Measurements from ENCODE around the gene CALCOCO2.
"Not testable (repeated sequence)": the region's sequence is repeated elsewhere in the genome, so short reads cannot be mapped to it uniquely, and the experiment has no call there.

Gene CALCOCO2

DNA sequence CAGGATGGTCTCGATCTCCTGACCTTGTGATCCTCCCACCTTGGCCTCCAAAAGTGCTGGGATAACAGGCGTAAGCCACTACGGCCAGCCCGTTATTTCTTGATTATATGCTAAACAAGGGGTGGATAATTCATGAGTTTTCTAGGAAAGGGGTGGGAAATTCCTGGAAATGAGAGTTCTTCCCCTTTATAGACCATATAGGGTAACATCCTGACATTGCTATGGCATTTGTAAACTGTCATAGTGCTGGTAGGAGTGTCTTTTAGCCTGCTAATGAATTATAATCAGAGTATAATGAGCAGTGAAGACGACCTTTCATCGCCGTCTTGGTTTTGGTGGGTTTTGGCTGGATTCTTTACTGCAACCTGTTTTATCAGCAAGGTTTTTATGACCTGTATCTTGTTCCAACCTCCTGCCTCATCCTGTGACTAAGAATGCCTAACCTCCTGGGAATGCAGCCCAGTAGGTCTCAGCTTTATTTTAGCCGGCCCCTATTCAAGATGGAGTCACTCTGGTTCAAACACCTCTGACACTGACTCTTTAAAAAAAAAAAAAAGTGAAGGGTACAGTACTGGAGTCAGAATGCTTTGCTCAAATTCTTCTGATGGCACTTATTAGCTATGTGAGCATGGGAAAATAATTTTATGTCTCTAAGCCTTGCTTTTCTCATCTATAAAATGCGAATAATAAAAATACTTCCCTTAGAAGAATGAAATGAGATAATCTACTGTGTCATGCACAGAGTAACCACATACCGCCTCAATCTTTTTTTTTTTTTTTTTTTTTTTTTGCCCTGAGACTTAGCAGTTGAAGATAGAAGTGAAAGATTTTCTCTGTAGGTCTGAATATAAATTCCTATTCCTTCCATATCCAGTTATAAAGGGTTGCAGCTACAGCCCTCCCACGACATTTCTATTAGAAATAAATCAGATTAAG lies 5.1 kb upstream of the CALCOCO2 start:
- DNase-seq = no peak

DNA sequence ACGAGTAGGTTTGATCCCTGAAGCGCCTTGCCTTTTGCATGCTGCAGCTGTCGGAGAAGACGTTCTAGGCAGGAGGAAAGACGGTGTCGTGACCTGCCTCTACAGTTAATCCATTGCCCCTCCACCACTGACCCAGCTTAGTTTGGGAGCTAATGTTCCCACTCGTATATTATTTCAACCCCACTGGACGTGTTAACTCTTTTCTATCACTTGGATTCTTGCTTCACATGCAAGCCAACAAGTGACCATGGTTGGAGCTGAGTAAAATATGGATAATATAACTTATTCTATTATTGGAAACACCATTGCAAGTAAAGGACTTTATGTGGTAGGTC lies 681 bp downstream of the CALCOCO2 start:
- no peak for DNase-seq

DNA sequence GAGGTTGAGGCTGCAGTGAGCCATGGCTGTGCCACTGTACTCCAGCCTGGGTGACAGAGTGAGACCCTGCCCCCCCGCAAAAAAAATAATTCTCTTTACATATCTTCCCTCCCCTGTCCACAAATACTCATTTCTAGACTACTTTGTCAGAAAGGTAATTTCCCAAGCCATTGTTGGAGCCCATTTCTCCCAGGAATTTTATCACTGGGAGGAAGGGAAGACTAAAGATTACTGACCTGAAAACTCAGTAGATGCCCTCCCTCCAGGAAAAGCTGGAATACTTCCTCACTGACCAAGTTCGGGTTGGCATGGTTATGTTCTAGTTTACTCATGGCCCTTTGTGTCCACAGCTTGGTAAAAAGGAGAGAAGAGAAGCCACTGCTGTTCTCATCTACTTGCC lies 4.1 kb downstream of the CALCOCO2 start:
- DNase-seq = no peak

DNA sequence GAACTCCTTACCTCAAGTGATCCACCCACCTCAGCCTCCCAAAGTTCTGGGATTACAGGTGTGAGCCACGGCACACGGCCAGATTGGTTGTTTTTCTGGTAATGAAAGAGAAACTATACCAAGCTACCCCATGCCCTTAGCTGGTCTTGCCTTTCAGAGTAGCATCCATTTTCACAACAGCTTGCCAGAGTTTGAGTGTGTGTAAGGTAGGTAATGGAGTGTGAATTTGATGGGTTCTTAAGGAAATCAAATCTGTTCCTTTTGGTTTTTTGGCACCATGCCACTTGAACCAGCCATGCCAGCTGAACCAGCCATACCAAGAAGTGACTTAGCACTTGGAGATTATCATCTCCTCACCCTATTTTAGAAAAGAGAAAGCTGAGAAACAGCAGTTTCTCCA lies 5.1 kb downstream of the CALCOCO2 start:
- no peak for DNase-seq

DNA sequence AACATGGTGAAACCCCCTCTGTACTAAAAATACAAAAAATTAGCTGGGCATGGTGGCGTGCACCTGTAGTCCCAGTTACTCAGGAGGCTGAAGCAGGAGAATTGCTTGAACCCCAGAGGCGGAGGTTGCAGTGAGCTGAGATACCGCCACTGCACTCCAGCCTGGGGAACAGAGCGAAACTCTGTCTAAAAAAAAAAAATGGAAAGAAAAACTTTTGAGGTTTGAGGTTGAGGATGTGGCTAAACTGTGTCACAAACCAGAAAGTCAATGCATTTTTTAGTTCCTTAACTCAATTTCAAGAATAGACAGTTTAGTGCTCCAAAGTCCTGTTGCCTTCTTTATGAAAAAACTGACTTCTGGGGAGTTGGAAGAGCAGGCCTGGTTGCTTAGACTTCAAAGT lies 6.6 kb downstream of the CALCOCO2 start:
- DNase-seq = not testable (repeated sequence)

DNA sequence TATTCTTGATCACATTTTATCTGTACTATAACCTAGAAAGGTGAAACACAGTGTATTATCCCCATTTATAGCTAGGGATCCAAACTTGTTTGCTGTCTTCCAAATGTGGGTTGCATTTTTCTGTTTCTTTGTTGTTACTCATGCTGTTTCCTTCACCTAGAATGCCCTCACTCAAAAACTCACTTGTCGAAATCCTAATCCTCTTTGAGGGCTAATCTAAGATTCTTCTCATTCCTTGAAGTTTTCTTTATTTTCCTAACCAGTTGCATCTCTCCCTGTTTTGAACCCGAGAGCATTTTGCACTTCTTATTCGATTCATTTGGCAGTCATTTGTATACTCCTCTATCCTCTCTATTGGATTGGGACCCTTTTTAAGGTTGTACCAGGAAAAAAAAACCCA lies 9.6 kb downstream of the CALCOCO2 start:
- peak; percentile 45 for DNase-seq

DNA sequence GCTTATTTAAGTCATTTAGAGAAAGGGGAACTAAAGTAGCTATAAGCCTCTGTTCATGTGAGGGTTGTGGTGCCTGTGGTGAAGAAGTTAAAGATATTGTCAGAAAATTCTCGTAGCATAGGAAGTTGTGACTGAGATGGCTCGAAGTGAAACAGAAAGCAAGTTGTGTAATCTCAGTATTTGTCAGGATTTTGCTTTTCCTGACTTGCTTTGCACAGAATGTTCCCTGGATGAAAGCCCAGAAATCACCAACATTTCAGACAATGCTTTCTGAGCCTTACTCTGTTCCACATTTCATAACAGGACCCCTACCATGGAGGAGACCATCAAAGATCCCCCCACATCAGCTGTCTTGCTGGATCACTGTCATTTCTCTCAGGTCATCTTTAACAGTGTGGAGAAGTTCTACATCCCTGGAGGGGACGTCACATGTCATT lies 10.6 kb downstream of the CALCOCO2 start:
- peak; percentile 75 for DNase-seq

DNA sequence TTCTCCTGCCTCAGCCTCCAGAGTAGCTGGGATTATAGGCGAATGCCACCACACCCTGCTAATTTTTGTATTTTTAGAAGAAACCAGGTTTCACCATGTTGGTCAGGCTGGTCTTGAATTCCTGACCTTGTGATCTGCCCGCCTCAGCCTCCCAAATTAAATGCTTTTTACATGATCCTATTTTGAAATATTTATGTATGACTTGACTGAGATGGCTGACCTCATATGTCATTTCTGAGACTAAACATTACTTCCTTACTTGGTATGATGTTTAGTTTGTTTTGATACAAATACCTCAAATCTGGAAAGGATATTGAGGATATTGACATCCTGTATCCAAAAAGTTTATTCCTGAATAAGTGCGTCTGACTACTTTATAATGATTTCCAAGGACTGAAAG lies 11.9 kb downstream of the CALCOCO2 start:
- DNase-seq = peak; percentile 90

DNA sequence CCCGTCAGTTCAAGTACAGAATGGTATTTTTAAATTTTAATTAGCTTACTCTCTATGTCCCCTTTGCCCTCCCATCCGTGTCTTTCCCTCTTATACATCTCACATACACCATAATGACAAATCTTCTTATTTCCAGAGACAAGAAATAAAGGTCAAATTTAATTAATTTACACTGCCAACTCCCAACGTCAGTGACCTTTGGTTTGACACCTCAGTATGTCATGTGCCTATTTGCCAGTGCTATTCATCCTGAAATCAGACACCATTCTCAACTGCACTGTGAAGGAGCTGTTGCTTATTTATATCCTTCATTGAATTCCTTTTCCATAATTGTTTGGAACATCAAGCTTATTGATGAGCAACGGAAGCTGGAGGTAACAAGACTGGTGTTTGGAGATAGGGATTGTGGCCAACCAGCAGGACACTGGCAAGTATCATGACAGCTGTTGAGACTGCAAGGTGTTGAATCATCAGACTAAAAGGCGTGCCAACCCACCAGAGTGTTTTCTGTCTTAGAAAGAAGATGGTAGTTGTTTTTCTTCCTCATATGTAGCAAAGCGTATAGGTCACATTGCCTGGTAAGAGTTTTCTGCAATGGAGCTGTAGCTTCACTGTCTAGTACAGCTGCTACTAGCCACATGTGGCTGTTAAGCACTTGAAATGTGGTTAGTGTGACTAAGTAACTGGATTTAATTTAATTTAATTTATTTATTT lies 12.5 kb downstream of the CALCOCO2 start:
- peak; percentile 90 for DNase-seq

DNA sequence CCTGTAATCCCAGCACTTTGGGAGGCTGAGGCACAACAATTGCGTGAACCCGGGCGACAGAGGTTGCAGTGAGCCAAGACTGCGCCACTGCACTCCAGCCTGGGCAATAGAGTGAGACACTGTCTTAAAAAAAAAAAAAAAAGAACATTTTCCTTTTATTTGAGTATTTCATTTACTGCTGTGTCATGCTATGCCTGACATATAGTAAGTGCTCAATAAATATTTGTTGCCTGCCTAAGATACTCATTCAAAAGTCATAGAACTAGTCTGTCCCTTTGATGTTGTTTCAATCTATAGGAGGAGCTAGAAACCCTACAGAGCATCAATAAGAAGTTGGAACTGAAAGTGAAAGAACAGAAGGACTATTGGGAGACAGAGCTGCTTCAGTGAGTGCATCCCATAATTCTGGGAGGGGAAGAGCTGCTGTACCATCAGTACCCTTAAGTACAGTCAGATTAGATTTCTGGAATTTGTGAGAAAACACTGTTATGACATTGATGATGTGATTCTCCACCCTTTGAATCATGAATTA lies 20.0 kb downstream of the CALCOCO2 start:
- no peak for DNase-seq

DNA sequence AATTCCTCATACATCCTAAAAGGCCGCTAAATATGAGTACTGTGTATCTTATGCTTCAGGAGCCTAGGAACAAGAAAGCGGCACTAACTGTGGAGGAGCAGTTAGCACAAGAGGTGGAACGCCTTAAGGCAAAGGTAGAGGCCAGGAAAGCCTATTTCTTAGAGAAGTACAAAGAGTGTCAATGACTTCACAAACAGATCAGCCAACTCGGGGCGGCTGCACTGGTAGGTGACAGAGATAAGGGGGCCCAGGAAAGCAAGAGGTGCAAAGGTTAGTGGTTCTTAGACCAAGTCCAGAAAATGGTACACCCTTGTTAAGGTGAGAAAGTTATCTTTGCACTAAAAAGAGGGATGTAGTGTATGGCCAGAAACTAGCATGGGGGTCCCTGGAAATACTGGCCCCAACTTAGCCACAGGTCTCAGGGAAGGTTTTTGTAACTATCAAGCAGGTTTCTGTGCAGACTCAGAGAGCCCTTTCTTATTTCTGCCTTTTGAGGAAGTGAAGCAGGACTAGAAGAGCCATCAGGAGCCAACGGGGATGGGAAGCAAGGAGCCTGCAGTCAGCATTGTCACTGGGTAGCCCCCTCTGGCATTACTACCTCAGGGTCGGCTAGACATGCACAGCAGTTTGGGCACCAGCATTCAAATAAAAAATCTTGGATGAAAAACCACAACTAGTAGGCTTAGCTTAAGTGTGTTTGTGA lies 24.1 kb downstream of the CALCOCO2 start:
- DNase-seq = no peak

DNA sequence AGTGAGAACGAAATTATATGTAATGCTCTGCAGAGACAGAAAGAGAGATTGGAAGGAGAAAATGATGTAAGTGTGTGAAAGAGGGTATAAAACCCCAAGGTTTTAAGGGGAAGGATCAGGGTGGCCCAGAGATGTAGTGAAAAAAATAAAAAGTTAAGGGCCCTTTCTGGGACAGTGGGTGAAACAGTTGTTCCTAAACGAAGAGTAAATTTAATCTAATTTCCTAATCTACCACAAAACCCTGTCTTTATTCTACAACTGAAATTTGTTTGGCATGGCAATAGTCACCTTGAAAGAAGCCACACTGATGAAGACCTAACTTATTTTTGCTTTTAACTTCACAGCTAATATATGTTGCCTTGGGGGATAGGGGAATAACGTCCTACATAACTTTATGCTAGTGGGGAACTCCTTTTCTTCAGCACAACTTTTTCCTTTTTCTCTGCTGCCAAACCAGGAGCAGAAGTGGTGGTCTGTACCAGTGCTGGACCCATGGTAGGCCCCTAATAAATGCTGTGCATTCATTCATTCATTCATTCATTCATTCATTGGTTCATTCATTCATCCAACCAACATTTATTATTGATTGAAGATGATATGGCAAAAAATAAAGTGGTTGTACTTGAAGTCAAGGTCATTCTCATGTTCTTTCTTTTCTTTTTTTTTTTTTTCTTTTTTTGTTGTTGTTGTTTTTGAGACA lies 25.4 kb downstream of the CALCOCO2 start:
- DNase-seq = no peak

DNA sequence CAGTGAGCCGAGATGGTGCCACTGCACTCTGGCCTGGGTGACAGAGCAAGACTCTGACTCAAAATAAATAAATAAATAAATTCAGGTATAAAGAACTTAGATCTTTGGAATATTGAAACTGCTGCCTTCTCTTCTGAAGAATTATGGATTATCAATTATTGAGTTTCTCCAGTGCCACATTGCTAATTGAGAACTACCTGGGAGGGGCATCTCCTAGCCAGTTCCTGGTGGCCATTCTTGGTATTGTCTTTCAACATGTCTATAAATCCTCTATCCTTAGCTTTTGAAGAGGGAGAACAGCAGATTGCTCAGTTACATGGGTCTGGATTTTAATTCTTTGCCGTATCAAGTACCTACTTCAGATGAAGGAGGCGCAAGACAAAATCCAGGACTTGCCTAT lies 29.2 kb downstream of the CALCOCO2 start:
- DNase-seq = no peak

DNA sequence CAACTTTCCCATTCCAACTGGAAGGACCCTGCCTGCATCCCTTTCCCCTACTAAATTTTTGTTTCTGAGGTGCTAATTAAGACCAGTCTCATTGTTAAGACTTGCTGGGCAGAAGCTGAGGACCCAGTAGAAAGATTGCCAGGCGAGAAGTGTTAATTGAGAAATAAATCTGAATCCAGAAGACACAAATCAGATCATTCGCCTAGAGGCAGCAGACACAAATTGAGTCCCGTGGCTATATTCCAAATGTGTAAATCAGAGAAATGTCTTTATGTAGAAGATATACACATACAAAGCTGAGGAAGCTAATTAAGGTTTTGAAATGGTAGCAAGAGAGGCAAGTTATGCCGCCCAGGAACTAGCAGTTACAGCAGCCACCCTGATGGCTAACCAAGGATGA lies 29.6 kb downstream of the CALCOCO2 start:
- no peak for DNase-seq

DNA sequence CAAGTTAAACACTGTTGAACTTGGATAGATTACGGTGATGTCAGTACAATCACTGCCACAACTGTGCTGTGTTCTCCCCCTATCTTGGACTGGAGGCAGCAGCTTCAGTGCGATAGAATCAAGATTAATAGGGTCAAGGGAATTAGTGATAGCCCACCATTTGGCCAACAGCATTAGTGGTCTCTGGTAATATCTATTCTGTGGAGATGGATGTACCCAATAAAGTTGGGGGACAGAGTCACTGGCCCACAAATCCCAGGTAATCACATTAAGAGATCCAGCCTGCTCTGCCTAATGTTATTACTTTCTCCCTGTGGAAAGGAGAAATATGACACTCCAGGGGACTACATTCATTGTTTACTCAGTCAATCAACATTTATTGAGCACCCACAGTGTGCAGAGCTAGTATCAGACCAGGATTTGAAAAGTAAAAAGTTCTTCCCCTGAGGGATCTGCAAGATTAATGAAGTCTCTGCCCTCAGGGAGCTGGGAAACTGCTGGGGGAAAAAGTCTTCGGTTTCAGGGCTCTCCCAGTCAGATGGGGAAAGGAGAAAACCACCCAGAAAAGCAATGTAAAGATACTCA lies 38.2 kb downstream of the CALCOCO2 start:
- DNase-seq = no peak

DNA sequence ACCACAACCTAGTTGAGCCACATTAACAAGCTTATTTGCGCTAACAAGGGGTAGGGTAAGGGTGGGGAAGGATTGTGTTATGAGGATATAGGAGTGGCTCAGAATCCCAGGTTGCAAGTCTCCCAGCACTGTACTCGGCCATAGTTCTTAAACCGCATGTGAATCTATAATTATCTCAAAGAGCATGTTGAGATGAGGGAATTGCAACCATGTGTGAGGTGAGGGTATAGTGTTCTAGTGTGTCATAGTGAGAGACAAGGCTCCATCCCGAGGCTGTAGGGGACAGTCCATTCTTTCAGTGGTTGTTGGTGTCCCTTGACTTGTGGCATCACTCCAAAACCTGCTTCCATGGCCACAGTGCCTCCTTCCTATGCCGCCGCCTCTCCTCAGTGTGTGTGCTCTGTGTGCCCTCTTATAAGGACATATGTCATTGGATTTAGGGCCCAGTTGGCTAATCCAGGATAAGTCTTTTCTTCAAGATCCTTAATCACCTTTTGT lies 39.0 kb downstream of the CALCOCO2 start:
- DNase-seq = no peak

DNA sequence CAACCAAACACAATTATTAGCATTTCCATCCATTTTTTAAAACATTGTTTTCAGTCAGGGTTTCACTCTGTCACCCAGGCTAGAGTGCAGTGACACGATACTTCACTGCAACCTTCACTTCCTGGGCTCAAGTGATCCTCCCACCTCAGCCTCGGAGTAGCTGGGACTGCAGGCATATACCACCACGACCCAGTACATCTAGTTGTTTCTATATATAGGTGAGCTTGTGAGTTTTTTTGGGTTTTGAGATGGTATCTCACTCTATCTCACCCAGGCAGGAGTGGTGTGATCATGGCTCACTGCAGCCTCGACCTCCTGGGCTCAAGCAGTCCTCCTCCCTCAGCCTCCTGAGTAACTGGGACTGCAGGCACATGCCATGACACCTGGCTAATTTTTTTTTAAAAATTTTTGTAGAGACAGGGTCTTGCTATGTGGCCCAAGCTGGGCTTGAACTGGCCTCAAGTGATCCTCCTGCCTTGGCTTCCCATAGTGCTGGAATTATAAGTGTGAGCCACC lies 40.3 kb downstream of the CALCOCO2 start:
- DNase-seq = no peak

DNA sequence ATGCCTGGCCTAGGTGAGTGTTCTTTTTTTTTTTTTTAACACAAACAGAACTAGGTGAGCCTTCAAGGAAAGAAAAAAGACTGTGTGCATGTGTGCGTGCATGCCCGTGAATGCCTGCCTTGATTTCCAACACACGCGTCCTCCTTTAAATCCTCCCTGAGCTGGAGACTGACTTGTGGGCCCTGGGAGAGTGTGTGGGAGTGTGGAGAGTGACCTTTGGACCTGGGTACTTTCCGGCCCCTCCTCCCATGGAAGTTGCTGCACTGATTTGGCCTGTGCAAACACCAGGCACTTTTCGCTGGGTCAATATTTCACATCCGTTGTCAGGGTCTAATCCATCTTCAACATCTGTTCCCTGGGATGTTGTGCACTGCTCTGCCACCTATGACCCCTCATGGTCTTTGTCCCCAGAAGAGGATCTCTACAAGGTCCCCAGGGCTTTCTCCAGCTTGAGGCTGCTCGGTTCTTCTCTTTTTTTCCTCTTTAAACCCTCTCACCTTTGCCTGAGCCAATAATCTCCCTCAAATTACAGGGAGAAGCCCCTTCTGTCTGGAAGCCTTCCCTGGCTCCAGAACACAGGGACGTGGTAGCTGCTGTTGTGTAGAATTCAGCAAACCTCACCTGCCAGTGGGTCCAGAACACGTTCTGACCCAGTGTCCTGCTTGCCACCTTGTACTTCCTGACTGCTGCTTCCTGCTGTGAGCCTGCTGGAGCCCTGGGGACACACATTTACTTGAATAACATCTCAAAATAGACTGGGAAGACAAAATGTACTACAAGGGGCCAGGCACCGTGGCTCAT lies 40.9 kb downstream of the CALCOCO2 start:
- DNase-seq = no peak

DNA sequence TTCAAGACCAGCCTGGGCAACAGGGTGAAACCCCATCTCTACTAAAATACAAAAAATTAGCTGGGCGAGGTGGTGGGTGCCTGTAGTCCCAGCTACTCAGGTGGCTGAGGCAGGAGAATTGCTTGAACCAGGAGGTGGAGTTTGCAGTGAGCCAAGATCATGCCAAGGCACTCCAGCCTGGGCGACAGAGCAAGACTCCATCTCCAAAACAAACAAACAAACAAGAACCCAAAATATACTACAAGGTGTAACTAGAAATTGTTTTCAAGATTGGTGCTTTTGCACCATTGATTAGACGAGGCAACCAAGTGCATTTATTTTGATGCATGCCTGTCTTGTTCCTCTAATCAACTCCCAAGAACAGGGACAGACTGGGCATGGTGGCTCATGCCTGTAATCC lies 41.6 kb downstream of the CALCOCO2 start:
- DNase-seq = not testable (repeated sequence)

DNA sequence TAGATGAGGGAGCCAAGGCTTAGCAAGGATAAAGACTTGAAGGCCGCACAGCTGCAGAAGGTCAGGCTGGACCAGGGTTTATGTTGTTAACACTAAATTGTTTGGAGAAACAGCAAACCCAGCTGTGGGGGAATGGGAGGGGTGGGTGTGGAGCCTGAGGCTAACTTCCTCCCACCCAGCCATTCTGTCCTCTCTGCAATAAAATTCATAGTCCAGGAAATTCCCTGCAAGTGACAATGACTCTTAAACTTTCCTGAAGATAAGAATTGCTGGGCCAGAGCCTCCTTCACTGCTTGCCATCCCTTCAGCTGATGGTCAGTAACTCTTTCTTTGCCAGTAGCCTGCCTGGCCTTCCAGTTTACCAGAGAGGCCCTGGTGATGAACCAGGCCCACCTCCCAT lies 42.4 kb downstream of the CALCOCO2 start:
- no peak for DNase-seq

All from HCEC 1CT (cell line).